Muscle layer of duodenum (tissue), 2 donors: ENCODE measurements around the gene ESD.
A peak's percentile ranks its signal among the peaks of the same experiment; 100 is the strongest.
"Not testable (repeated sequence)": the region's sequence is repeated elsewhere in the genome, so short reads cannot be mapped to it uniquely, and the experiment has no call there.

Source experiments
- H3K27ac ChIP-seq: one replicate; pipeline ENCODE4 v1.7.0; 2013; ENCODE audit warnings: mild to moderate bottlenecking, low read length
- H3K27me3 ChIP-seq: one replicate; pipeline ENCODE4 v1.7.0; 2013; ENCODE audit warnings: low read depth, mild to moderate bottlenecking, control low read depth, low read length
- H3K36me3 ChIP-seq, 2 donors: one replicate each; pipeline ENCODE4 v1.7.0; 2013; ENCODE audit warnings: low read length in 2 of 2, control low read depth in 1 of 2, mild to moderate bottlenecking in 1 of 2; ENCODE audit not compliant: insufficient read depth in 2 of 2, control insufficient read depth in 1 of 2
- H3K4me1 ChIP-seq, 2 donors: one replicate each; pipeline ENCODE4 v1.7.0; 2013; ENCODE audit warnings: low read length in 2 of 2, mild to moderate bottlenecking in 2 of 2, control low read depth in 1 of 2, moderate library complexity in 1 of 2; ENCODE audit not compliant: insufficient read depth in 2 of 2, control insufficient read depth in 1 of 2
- H3K4me3 ChIP-seq, 2 donors: one replicate each; pipeline ENCODE4 v1.7.0; 2013; ENCODE audit warnings: low read length in 2 of 2, low read depth in 1 of 2, mild to moderate bottlenecking in 1 of 2
- H3K9me3 ChIP-seq, 2 donors: one replicate each; pipeline ENCODE4 v1.7.0; 2013; ENCODE audit warnings: low read length in 2 of 2, control low read depth in 1 of 2, mild to moderate bottlenecking in 1 of 2; ENCODE audit not compliant: control insufficient read depth in 1 of 2
- donor health status: healthy.

Gene ESD

DNA sequence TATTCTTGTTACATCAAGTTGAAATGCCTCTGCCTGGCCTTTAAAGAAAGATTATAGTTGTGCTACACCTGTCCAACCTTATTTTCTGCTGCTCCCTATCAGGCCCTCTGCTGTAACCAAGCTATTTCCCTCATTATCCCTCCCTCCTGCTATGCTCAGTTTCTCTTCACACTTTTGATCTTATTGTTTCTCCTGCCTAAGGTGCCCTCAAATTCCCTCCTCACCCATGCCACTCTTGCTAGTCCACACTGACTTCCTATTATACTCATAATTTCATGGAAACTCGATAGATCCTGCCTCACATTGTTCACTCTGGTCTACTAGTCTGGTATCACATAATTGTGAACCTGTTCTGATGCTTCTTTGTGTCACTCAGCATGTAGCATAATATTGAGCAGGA lies 19.4 kb upstream of the ESD start:
- no peak overlapping the region for H3K4me3 ChIP-seq
- H3K4me1 ChIP-seq: no peaks in the 10 kb centered on the region

GRCh38 chr13:46812301-46812797 lies 15.4 kb upstream of the ESD start:
- H3K4me1 ChIP-seq: no peaks in the 10 kb centered on the region
- H3K9me3 ChIP-seq: peaks cover 4 to 6% of the 10 kb centered on the region in 2 donors
- no peak overlapping the region for H3K27ac ChIP-seq
- H3K36me3 ChIP-seq: no peaks in the 10 kb centered on the region
- H3K4me3 ChIP-seq: no peak overlapping the region
- no peaks in the 10 kb centered on the region for H3K27me3 ChIP-seq

More for the DNA sequence above, 19.4 kb upstream of the ESD start:
- Histone ChIP-seq H3K27ac (no peak overlapping the region), H3K36me3 (no peaks in the 10 kb centered on the region), H3K9me3 (peaks cover 4 to 6% of the 10 kb centered on the region in 2 donors), H3K27me3 (no peaks in the 10 kb centered on the region)

DNA sequence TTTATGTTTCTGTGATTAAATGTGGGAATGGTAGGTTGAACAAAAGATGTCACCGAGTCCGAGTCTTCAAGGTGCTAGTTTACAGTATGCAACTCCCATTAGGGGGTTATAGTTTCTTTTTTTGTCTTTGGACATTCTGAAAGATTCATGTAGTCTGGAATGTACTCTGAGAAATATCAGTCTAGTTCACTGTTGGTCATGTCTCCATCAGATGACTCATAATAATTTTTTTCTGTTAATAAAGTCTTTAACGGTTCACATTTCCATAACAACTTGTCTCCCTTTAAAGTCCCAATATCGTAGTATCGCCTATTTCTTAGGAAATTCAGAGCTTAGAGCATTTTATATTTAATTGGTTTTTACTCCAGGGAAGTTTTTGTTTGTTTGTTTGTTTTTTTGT lies 13.5 kb upstream of the ESD start:
- H3K9me3 ChIP-seq: peaks cover 4 to 6% of the 10 kb centered on the region in 2 donors
- no peaks in the 10 kb centered on the region for H3K36me3 ChIP-seq
- no peaks in the 10 kb centered on the region for H3K27me3 ChIP-seq
- no peak overlapping the region for H3K4me3 ChIP-seq
- H3K4me1 ChIP-seq: no peaks in the 10 kb centered on the region
- H3K27ac ChIP-seq: no peak overlapping the region

- H3K4me3 ChIP-seq, H3K27me3 ChIP-seq, H3K36me3 ChIP-seq, H3K9me3 ChIP-seq, H3K27ac ChIP-seq, H3K4me1 ChIP-seq: not testable (repeated sequence)
Observed at GRCh38 chr13:46804921-46805320, 8.0 kb upstream of the ESD start.

DNA sequence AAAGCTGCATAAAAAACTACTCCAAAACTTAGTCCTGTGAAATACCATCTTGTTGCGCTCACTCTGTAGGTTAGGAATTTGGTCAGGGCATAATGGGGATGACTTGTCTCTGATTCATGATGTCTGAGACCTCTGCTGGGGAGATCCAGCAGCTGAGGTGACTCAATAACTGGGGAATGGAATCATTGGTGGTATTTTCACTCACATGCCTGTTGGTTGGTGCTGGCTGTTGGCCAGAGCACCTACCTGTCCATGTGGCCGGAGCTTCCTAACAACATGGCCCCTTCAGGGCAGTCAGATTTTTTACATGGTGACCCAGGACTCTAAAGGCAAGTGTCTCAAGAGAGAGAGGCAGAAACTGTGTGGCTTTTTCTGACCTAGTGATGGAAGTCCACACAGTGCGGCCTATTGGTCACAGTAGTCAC lies 7.4 kb upstream of the ESD start:
- Histone ChIP-seq H3K4me3 (no peak overlapping the region), H3K27me3 (no peaks in the 10 kb centered on the region), H3K4me1 (no peaks in the 10 kb centered on the region), H3K36me3 (no peaks in the 10 kb centered on the region), H3K27ac (no peak overlapping the region), H3K9me3 (no peaks in the 10 kb centered on the region)

DNA sequence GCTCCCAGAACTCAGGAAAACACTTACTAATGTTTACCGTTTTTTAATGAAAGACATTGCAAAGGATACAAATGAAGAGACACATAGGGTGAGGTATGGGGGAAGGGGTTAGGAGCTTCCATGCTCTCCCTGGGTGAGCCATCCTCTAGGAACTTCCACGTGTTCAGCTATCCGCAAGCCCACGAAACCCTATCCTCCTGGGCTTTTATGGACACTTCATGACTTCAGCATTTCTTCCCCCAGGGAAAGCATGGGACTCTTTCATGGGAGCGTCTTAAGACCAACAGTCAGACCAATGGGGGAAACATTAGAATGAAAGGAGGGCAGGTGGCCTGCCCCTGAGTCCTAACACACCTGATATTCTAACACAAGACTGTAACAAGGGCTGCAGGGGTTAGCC lies 6.6 kb upstream of the ESD start:
- no peaks in the 10 kb centered on the region for H3K4me1 ChIP-seq
- no peak overlapping the region for H3K27ac ChIP-seq
- H3K27me3 ChIP-seq: no peaks in the 10 kb centered on the region
- H3K36me3 ChIP-seq: no peaks in the 10 kb centered on the region
- H3K9me3 ChIP-seq: no peaks in the 10 kb centered on the region
- no peak overlapping the region for H3K4me3 ChIP-seq

DNA sequence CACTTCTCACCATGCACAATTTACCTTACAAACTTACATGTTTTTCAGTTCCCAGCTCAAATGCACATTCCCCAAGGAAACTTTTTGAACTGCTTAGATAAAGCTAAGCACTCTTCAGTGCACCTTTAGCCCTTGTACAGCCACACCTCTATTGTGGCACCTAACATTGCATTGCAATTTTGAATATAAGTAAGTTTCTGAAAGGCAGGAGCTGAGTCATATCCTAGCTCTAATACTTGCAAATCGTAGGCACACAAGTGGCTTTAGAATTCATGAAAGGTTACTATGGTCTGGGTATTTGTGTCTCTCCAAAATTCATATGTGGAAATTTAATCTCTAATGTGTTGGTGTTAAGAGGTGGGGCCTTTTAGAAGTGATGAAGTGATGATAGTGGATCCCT lies 4.9 kb upstream of the ESD start:
- H3K36me3 ChIP-seq: no peaks in the 10 kb centered on the region
- no peaks in the 10 kb centered on the region for H3K27me3 ChIP-seq
- H3K9me3 ChIP-seq: no peaks in the 10 kb centered on the region

DNA sequence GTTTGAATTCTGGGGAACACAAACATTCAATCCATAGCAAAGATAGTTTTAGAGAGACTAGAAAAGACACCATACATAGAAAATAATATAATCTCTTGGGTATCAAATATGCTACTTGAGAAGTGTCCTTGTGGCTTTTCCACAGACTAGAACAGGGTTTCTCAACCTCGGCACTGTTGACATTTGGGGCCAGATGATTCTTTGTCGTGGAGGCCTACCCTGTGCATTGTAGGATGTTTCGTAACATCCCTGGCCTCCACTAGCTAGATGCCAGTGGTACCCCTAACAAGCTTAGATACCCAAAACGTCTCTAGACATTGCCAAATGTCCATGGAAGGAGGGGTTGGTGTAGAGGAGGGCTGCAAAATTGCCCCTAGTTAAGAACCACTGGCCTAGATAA lies 2.2 kb upstream of the ESD start:
- H3K27ac ChIP-seq: no peak overlapping the region
- H3K4me3 ChIP-seq: no peak overlapping the region
- no peaks in the 10 kb centered on the region for H3K27me3 ChIP-seq
- H3K36me3 ChIP-seq: no peaks in the 10 kb centered on the region
- no peaks in the 10 kb centered on the region for H3K9me3 ChIP-seq
- H3K4me1 ChIP-seq: peaks cover 10 to 22% of the 10 kb centered on the region in 2 donors

More for the DNA sequence above, 4.9 kb upstream of the ESD start:
- Histone ChIP-seq H3K27ac (no peak overlapping the region), H3K4me3 (no peak overlapping the region), H3K4me1 (peaks cover 0 to 10% of the 10 kb centered on the region in 2 donors)

DNA sequence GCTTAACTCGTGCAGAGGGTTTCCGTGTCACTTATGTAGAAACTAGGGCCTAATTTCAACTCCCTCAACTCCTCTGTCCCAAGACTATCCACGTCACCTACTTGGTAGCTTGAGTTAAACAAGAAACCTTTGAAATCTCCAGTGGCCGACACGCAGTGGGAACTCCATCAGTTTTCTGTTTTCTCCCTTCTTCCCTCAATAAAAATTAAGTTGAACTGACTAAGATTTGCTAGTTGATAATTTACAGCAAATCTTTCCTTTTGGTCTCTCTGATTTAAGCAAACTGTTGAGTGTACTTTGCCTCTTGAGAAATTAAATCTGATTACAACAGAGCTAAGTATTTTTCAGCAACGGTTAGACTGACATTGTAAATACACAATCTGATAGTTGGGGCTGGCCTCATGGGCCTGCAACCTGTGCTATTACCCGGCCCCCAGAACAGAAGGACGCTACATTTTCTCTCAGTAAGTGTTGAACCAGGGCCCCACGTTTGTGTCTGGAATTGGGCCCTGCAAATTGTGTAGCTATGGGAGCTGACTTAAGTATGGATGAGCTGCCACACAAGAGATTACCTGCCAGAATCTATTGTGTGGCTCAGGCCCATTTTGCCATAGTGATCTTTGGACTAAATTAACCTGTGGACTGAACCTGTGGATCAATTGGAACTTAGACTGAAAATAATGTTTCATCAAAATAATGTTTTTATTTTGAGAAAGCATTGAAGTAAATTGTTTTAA lies 708 bp upstream of the ESD start:
- no peaks in the 10 kb centered on the region for H3K9me3 ChIP-seq
- peaks cover 10 to 32% of the 10 kb centered on the region in 2 donors for H3K4me1 ChIP-seq
- no peaks in the 10 kb centered on the region for H3K27me3 ChIP-seq
- no peaks in the 10 kb centered on the region for H3K36me3 ChIP-seq
- H3K27ac ChIP-seq: peak overlapping the region; percentile 92
- peak overlapping the region; percentile 75 to 89 for H3K4me3 ChIP-seq

DNA sequence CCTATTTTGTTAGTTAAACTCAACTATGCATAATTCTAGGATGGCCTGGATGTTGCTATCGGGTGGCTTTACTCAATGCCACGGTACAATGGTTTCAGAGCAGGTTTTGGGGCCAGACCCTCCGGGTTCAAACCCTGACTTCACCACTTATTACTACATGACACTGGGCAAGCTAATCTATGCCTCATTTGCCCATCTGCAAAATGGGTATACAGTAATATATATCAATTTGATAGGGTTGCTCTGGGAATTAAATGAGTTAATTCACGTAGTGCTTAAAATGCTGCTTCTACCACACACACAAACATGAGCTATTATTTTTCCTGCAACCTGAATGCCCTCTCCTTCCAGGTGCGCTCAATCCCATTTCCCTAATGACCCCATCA lies 839 bp downstream of the ESD start:
- H3K27me3 ChIP-seq: no peaks in the 10 kb centered on the region
- H3K36me3 ChIP-seq: no peaks in the 10 kb centered on the region
- peak overlapping the region; percentile 75 to 89 for H3K4me3 ChIP-seq
- H3K9me3 ChIP-seq: no peaks in the 10 kb centered on the region
- H3K27ac ChIP-seq: peak overlapping the region; percentile 92
- peaks cover 10 to 32% of the 10 kb centered on the region in 2 donors for H3K4me1 ChIP-seq

DNA sequence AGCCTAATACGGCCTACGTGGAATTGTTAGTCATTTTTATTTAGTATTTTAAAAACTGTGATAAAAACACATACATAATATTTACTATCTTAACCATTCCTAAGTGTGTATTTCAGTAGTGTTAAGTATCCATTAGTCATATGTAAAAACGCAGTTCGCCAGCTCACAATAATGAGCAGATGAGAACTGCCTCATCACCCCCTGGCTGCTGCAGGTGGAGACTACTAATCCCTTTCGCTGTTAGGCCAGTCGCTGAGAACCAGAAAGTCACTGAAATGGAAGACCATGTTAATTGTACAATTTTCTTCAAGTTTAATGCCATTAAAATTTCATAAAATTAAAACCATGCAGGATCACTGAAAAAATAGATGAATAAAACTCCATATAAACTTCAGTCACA lies 1.6 kb downstream of the ESD start:
- peaks cover 6% of the 10 kb centered on the region in 2 donors for H3K36me3 ChIP-seq
- no peaks in the 10 kb centered on the region for H3K27me3 ChIP-seq
- no peak overlapping the region for H3K27ac ChIP-seq
- peak overlapping the region in 1 of 2 donors; percentile 75 for H3K4me3 ChIP-seq
- H3K9me3 ChIP-seq: no peaks in the 10 kb centered on the region
- H3K4me1 ChIP-seq: peaks cover 10 to 32% of the 10 kb centered on the region in 2 donors

- Histone ChIP-seq H3K4me1 (peaks cover 0 to 17% of the 10 kb centered on the region in 2 donors), H3K9me3 (no peaks in the 10 kb centered on the region), H3K4me3 (no peak overlapping the region), H3K27ac (no peak overlapping the region), H3K36me3 (peaks cover 56 to 59% of the 10 kb centered on the region in 2 donors), H3K27me3 (no peaks in the 10 kb centered on the region)
Observed at GRCh38 chr13:46783504-46783903, 13.5 kb downstream of the ESD start.
